Kidney epithelial cell (primary cell): Measurements from ENCODE around the gene PICALM. TPM values are rescaled to one million over a fixed set of nuclear protein-coding genes. Genes with fewer than 3 reads are reported as not detected.

ENCODE experiments used
- DNase-seq: peaks from one replicate; pipeline ENCODE4 v3.0.0-alpha.2; 2010; ENCODE audit warnings: low read depth
- H3K27me3 ChIP-seq: 2 replicates; pipeline ENCODE4 v1.6.0; 2011; ENCODE audit warnings: low read length; ENCODE audit not compliant: control insufficient read depth, insufficient read depth
- H3K36me3 ChIP-seq: 2 replicates; pipeline ENCODE4 v1.5.1; 2011; ENCODE audit warnings: low read length; ENCODE audit not compliant: control insufficient read depth, insufficient read depth
- H3K4me3 ChIP-seq: 2 replicates; pipeline ENCODE4 v1.5.1; 2011; ENCODE audit warnings: low read depth, mild to moderate bottlenecking, control low read depth, low read length
- total RNA-seq: library from RNA; depleted of rRNA; stranded (reverse); fragments of >200 nt; gene quantifications from 2 replicates; pipeline ENCODE4 v1.2.3, GENCODE V29; 2015
- TF ChIP-seq, protein P1 (sequence below): IDR thresholded peaks from 2 replicates; pipeline ENCODE4 v1.5.1; 2011; ENCODE audit warnings: mild to moderate bottlenecking, moderate library complexity, low read length, control low read depth, inconsistent platforms; ENCODE audit not compliant: insufficient read depth, poor library complexity, severe bottlenecking

The PICALM gene
- total RNA-seq, 1 donor from 2014 or later, result 294 TPM

GRCh38 chr11:86062719-86063118 is 6.2 kb downstream of the PICALM start:
- TF ChIP-seq, protein P1, sequence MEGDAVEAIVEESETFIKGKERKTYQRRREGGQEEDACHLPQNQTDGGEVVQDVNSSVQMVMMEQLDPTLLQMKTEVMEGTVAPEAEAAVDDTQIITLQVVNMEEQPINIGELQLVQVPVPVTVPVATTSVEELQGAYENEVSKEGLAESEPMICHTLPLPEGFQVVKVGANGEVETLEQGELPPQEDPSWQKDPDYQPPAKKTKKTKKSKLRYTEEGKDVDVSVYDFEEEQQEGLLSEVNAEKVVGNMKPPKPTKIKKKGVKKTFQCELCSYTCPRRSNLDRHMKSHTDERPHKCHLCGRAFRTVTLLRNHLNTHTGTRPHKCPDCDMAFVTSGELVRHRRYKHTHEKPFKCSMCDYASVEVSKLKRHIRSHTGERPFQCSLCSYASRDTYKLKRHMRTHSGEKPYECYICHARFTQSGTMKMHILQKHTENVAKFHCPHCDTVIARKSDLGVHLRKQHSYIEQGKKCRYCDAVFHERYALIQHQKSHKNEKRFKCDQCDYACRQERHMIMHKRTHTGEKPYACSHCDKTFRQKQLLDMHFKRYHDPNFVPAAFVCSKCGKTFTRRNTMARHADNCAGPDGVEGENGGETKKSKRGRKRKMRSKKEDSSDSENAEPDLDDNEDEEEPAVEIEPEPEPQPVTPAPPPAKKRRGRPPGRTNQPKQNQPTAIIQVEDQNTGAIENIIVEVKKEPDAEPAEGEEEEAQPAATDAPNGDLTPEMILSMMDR, result no peak
- Histone ChIP-seq H3K36me3 (no peaks in the 10 kb centered on the region), H3K27me3 (no peaks in the 10 kb centered on the region), H3K4me3 (no peak overlapping the region)
- DNase-seq, result no peak

DNA sequence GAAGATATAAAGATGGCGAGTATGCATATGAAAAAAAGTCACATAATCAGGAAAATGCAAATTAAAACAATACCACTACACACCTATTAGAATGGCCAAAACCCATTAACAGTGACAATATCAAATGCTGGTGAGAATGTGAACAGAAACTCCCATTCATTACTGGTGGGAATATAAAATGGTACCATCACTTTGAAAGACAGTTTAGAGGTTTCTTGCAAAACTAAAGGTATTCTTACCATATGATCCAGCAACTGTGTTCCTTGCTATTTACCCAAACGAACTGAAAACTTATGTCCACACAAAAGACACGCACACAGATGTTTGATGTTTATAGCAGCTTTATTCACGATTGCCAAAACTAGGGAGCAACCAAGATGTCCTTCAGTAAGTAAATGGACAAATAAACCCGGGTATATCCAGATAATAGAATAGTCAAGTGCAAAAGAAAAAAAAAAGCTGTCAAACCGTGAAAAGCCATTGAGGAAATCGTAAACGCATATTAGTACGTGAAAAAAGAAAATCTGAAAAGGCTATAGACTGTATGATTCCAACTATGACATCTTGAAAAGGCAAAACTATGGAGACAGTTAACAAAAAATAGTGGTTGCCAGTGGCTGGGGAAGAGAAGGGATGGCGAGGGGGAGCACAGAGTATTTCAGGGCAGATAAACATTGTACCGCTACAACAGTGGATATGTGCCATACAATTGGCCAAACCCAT is 7.2 kb downstream of the PICALM start:
- Histone ChIP-seq H3K27me3 (no peaks in the 10 kb centered on the region), H3K4me3 (no peak overlapping the region), H3K36me3 (no peaks in the 10 kb centered on the region)
- no peak for DNase-seq
- TF ChIP-seq, protein P1, result no peak

DNA sequence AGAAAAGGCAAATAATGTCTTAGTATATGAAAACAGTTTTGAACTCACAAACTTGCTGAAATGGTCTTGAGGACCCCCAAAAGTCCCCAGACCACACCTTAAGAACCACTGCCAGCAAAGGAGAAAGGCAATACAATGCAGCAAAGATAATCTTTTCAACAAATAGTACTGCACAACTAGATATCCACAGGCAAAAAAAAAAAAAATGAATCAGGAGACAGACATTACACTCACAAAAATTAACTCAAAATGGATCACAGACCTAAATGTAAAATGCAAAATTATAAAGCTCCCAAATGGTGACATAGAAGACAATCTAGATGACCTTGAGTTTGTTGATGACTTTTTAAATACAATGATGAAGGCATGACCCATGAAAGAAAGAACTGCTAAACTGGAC is 8.3 kb downstream of the PICALM start:
- Histone ChIP-seq H3K36me3 (no peaks in the 10 kb centered on the region), H3K27me3 (no peaks in the 10 kb centered on the region), H3K4me3 (no peak overlapping the region)
- no peak for DNase-seq
- TF ChIP-seq, protein P1, result no peak

DNA sequence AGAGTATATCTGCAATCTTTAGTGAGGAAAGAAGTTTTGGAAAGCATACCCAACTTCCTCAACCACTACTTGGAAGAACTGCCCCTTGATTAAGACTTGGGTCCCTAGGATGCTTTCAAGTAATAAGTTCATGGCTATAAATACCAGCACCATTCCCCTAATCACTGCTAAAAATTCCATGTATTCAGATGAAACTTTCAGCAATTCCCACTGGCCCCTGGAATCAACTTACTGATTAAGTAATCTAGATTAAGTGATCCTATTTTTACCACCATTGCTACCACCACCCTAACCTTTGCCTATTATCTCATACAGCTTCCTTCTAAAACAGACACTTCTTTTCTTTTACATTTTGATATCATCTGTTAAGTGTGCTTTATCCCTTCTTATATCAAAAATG is 10.5 kb downstream of the PICALM start:
- Histone ChIP-seq H3K27me3 (no peaks in the 10 kb centered on the region), H3K36me3 (no peaks in the 10 kb centered on the region), H3K4me3 (no peak overlapping the region)
- no peak for DNase-seq
- TF ChIP-seq, protein P1, result no peak

- Histone ChIP-seq H3K27me3 (no peaks in the 10 kb centered on the region), H3K36me3 (no peaks in the 10 kb centered on the region), H3K4me3 (no peak overlapping the region)
- TF ChIP-seq, protein P1, result no peak
- no peak for DNase-seq
Measured at GRCh38 chr11:86056351-86056854, 12.5 kb downstream of the PICALM start.
